Breast epithelium (tissue), 3 donors: ENCODE results near the gene DCLRE1C.
"Not testable (repeated sequence)": the region's sequence is repeated elsewhere in the genome, so short reads cannot be mapped to it uniquely, and the experiment has no call there.

Experiments used
- POLR2A ChIP-seq: fragments of 450-650 bp; IDR thresholded peaks from one replicate; pipeline ENCODE4 v1.6.1; 2016; ENCODE audit warnings: antibody characterized with exemption, mild to moderate bottlenecking, moderate library complexity
- TF ChIP-seq, protein P1 (sequence below), 3 donors: fragments of 450-650 bp; IDR thresholded peaks; one replicate each; pipeline ENCODE4 v1.5.1; 2016 to 2017; ENCODE audit warnings: antibody characterized with exemption in 3 of 3, mild to moderate bottlenecking in 3 of 3, moderate library complexity in 3 of 3

DNA sequence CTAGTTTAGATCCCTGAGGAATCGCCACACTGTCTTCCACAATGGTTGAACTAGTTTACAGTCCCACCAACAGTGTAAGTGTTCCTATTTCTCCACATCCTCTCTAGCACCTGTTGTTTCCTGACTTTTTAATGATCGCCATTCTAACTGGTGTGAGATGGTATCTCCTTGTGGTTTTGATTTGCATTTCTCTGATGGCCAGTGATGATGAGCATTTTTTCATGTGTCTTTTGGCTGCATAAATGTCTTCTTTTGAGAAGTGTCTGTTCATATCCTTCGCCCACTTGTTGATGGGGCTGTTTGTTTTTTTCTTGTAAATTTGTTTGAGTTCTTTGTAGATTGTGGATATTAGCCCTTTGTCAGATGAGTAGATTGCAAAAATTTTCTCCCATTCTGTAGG, 89.0 kb downstream of the DCLRE1C start:
- TF ChIP-seq, protein P1, sequence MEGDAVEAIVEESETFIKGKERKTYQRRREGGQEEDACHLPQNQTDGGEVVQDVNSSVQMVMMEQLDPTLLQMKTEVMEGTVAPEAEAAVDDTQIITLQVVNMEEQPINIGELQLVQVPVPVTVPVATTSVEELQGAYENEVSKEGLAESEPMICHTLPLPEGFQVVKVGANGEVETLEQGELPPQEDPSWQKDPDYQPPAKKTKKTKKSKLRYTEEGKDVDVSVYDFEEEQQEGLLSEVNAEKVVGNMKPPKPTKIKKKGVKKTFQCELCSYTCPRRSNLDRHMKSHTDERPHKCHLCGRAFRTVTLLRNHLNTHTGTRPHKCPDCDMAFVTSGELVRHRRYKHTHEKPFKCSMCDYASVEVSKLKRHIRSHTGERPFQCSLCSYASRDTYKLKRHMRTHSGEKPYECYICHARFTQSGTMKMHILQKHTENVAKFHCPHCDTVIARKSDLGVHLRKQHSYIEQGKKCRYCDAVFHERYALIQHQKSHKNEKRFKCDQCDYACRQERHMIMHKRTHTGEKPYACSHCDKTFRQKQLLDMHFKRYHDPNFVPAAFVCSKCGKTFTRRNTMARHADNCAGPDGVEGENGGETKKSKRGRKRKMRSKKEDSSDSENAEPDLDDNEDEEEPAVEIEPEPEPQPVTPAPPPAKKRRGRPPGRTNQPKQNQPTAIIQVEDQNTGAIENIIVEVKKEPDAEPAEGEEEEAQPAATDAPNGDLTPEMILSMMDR (IDR thresholded peaks at IDR 0.05): not testable (repeated sequence)
- TF ChIP-seq POLR2A: not testable (repeated sequence)
